C4-2B (cell line): ENCODE data around the gene MOB1B.

Experiments
- CTCF ChIP-seq: fragments of 450-650 bp; conservative IDR thresholded peaks from 2 replicates; pipeline ENCODE4 v1.5.1; 2017; ENCODE audit warnings: mild to moderate bottlenecking
- ZFX ChIP-seq: fragments of 450-650 bp; IDR thresholded peaks from 2 replicates; pipeline ENCODE4 v1.6.1; 2017

DNA sequence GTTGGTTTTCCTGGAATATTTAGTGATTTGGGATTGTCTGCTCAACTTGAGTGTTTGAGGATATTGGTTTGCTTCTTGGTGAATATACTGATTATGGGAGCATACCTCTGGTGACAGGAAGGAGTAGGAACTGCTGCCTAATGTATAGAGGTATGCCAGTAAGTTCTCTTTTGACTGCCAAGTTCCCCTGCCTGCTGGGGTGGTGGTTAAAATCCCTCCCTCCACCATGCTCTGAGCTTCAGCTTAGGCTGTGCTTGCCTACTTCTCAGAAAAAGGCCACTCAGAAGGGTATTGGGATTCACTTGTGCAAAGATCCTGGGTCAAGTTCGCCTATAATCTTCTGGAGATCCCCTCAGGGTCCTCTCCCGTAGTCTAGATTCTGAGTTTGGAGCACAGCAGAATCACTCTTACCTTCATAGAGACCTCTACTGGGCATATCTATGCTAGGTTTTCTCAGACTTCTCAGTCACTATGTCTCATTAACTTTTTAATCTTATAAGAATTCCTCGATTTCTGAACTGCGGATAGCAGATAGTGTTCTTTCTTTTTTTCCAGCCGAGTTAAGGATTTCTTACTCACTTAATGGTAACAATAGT is 46.6 kb downstream of the MOB1B start:
- no peak for TF ChIP-seq CTCF
- no peak for TF ChIP-seq ZFX
